K562 (cell line): ENCODE results near the gene PBX1. TPM values are rescaled to one million over a fixed set of nuclear protein-coding genes. Genes with fewer than 3 reads are reported as not detected.

ENCODE experiments used
- ARID2 ChIP-seq: fragments of 450-650 bp; IDR thresholded peaks from 2 replicates; pipeline ENCODE4 v1.6.1; 2017; ENCODE audit warnings: antibody characterized with exemption, mild to moderate bottlenecking
- FOXJ2 ChIP-seq: fragments of 200-800 bp; sonication (Bioruptor generic); IDR thresholded peaks from 2 replicates; pipeline ENCODE4 v1.6.1; 2016; ENCODE audit warnings: missing genetic modification characterization, missing compliant biosample characterization
- FOXK1 ChIP-seq: sonication (generic); formaldehyde crosslinking; IDR thresholded peaks from 2 replicates; pipeline ENCODE4 v1.8.0; 2022; ENCODE audit warnings: missing genetic modification reagents, mild to moderate bottlenecking, borderline replicate concordance
- GABPB1 ChIP-seq: sonication (generic); formaldehyde crosslinking; IDR thresholded peaks from 2 replicates; pipeline ENCODE4 v1.8.0; 2022; ENCODE audit warnings: mild to moderate bottlenecking, missing genetic modification reagents
- MTA1 ChIP-seq: fragments of 450-650 bp; IDR thresholded peaks from 2 replicates; pipeline ENCODE4 v1.6.1; 2017; ENCODE audit warnings: borderline replicate concordance
- PHF21A ChIP-seq: fragments of 450-650 bp; IDR thresholded peaks from 2 replicates; pipeline ENCODE4 v1.6.1; 2017; ENCODE audit warnings: low read depth, borderline replicate concordance
- PHF8 ChIP-seq: fragments of 200-600 bp; sonication (generic); IDR thresholded peaks from 2 replicates; pipeline ENCODE4 v1.6.1; 2012; ENCODE audit warnings: mixed run types, mild to moderate bottlenecking, inconsistent platforms, low read length, moderate library complexity, borderline replicate concordance
- POLR2A ChIP-seq: fragments of 450-650 bp; conservative IDR thresholded peaks from 2 replicates; pipeline ENCODE4 v1.6.1; 2016
- RBM14 ChIP-seq: fragments of 200-400 bp; formaldehyde crosslinking; IDR thresholded peaks from 2 replicates; pipeline ENCODE4 v1.6.1; 2018; ENCODE audit warnings: low read depth, mild to moderate bottlenecking, low read length, moderate library complexity, borderline replicate concordance; ENCODE audit not compliant: insufficient read depth
- SMARCC2 ChIP-seq: fragments of 450-650 bp; IDR thresholded peaks from 2 replicates; pipeline ENCODE4 v1.6.1; 2017; ENCODE audit warnings: antibody characterized with exemption, moderate library complexity, mild to moderate bottlenecking, low read depth
- SNIP1 ChIP-seq: fragments of 450-650 bp; IDR thresholded peaks from 2 replicates; pipeline ENCODE4 v1.7.1; 2017; ENCODE audit warnings: low read depth, mild to moderate bottlenecking
- SPI1 ChIP-seq: IDR thresholded peaks from 2 replicates; pipeline ENCODE4 v1.6.1; 2011; ENCODE audit warnings: low read depth, low read length, control low read depth, borderline replicate concordance
- ZNF644 ChIP-seq: fragments of 200-800 bp; sonication (Bioruptor generic); IDR thresholded peaks from 2 replicates; pipeline ENCODE4 v1.6.1; 2016; ENCODE audit warnings: low read depth, missing genetic modification characterization, missing compliant biosample characterization
- polyA plus RNA-seq, 8 experiments: library from polyadenylated mRNA; depleted of rRNA in 4 of 8; stranded (reverse) in 5 of 8; unstranded in 3 of 8; fragments of >200 nt; fragmentation: Nextera tagmentation in 2 of 8; fragmentation: Illumina TruSeq in 1 of 8; extraction: Ambion mirVana in 2 of 8; extraction: Trizol in 1 of 8; gene quantifications; 2 replicates each; pipeline versions ENCODE4 v1.2.1 to v1.2.3, GENCODE V29; 2011 to 2014; ENCODE audit warnings: inconsistent platforms in 1 of 8, missing spikeins in 1 of 8
- total RNA-seq, 7 experiments: library from RNA; depleted of rRNA in 6 of 7; stranded (reverse); fragments of >200 nt in 6 of 7; fragmentation: Illumina TruSeq in 2 of 7; extraction: Trizol in 2 of 7; gene quantifications; 2 replicates each; pipeline versions ENCODE4 v1.2.1 to v1.2.3, GENCODE V29; 2011 to 2021; ENCODE audit warnings: low replicate concordance in 1 of 7
- TF ChIP-seq, protein P1 (sequence below): fragments of 250-450 bp; sonication (Bioruptor Pico); IDR thresholded peaks from 2 replicates; pipeline ENCODE4 v1.5.0; 2020; ENCODE audit warnings: mild to moderate bottlenecking, borderline replicate concordance
- TF ChIP-seq, protein P2 (sequence below): sonication (generic); formaldehyde crosslinking; IDR thresholded peaks from 2 replicates; pipeline ENCODE4 v1.8.0; 2022; ENCODE audit warnings: mild to moderate bottlenecking, low read depth, missing genetic modification reagents
- TF ChIP-seq, protein P3 (sequence below): fragments of 450-650 bp; formaldehyde crosslinking; IDR thresholded peaks from 2 replicates; pipeline ENCODE4 v1.4.0; 2020; ENCODE audit warnings: mild to moderate bottlenecking, moderate library complexity
- TF ChIP-seq, protein P4 (sequence below): sonication (generic); formaldehyde crosslinking; IDR thresholded peaks from 2 replicates; pipeline ENCODE4 v1.8.1; 2022; ENCODE audit warnings: missing genetic modification reagents
- TF ChIP-seq, protein P5 (sequence below): fragments of 250-450 bp; sonication (Bioruptor Pico); IDR thresholded peaks from 2 replicates; pipeline ENCODE4 v1.6.1; 2021; ENCODE audit warnings: mild to moderate bottlenecking
- TF ChIP-seq, protein P6 (sequence below): sonication (generic); formaldehyde crosslinking; IDR thresholded peaks from 2 replicates; pipeline ENCODE4 v1.8.1; 2023; ENCODE audit warnings: mild to moderate bottlenecking, missing genetic modification reagents, moderate library complexity
- TF ChIP-seq, protein P7 (sequence below): sonication (generic); formaldehyde crosslinking; IDR thresholded peaks from 2 replicates; pipeline ENCODE4 v1.9.0; 2022; ENCODE audit warnings: mild to moderate bottlenecking, missing genetic modification reagents

The PBX1 gene
- total and polyA plus RNA-seq, 9 of the 15 experiments (the other 6 are each of a cell fraction or from before 2014, with no cell fraction given) = 0.03 to 0.62 (median 0.17) TPM

DNA sequence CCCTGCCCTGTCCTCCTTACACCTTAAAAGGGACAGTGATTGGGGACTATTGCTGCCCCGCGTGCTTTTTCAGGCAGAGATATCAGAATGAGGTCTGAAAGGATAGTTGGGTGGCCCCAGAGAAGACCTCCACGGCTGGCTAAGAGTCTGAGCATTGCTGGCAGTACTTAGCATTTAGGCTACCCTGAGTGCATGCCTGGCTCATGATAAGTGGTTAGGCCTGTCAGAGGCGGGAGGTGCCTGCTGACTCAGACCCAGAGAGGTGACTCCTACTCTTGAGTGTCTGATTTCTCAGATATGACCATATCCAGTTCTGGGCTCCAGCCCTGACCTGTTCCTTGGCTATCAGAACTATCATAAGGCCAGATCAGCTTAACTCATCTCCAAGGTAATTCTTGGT lies 213.7 kb downstream of the PBX1 start (continued):
- TF ChIP-seq, protein P1, sequence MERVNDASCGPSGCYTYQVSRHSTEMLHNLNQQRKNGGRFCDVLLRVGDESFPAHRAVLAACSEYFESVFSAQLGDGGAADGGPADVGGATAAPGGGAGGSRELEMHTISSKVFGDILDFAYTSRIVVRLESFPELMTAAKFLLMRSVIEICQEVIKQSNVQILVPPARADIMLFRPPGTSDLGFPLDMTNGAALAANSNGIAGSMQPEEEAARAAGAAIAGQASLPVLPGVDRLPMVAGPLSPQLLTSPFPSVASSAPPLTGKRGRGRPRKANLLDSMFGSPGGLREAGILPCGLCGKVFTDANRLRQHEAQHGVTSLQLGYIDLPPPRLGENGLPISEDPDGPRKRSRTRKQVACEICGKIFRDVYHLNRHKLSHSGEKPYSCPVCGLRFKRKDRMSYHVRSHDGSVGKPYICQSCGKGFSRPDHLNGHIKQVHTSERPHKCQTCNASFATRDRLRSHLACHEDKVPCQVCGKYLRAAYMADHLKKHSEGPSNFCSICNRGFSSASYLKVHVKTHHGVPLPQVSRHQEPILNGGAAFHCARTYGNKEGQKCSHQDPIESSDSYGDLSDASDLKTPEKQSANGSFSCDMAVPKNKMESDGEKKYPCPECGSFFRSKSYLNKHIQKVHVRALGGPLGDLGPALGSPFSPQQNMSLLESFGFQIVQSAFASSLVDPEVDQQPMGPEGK (CRISPR knock-in tag) = no peak
- TF ChIP-seq SNIP1 = no peak
- TF ChIP-seq MTA1 = no peak; the same call in 1 of the 2 replicates
- TF ChIP-seq ZNF644 (tag) = no peak
- no peak for TF ChIP-seq POLR2A
- peak; percentile 46; the same call in 1 of the 2 replicates for TF ChIP-seq GABPB1 (CRISPR knock-in tag)
- TF ChIP-seq, protein P2, sequence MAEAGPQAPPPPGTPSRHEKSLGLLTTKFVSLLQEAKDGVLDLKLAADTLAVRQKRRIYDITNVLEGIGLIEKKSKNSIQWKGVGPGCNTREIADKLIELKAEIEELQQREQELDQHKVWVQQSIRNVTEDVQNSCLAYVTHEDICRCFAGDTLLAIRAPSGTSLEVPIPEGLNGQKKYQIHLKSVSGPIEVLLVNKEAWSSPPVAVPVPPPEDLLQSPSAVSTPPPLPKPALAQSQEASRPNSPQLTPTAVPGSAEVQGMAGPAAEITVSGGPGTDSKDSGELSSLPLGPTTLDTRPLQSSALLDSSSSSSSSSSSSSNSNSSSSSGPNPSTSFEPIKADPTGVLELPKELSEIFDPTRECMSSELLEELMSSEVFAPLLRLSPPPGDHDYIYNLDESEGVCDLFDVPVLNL (CRISPR knock-in tag) = no peak
- TF ChIP-seq ARID2 = no peak
- peak; percentile 76 for TF ChIP-seq SMARCC2
- no peak for TF ChIP-seq RBM14
- TF ChIP-seq, protein P3, sequence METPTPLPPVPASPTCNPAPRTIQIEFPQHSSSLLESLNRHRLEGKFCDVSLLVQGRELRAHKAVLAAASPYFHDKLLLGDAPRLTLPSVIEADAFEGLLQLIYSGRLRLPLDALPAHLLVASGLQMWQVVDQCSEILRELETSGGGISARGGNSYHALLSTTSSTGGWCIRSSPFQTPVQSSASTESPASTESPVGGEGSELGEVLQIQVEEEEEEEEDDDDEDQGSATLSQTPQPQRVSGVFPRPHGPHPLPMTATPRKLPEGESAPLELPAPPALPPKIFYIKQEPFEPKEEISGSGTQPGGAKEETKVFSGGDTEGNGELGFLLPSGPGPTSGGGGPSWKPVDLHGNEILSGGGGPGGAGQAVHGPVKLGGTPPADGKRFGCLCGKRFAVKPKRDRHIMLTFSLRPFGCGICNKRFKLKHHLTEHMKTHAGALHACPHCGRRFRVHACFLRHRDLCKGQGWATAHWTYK = no peak
- TF ChIP-seq, protein P4, sequence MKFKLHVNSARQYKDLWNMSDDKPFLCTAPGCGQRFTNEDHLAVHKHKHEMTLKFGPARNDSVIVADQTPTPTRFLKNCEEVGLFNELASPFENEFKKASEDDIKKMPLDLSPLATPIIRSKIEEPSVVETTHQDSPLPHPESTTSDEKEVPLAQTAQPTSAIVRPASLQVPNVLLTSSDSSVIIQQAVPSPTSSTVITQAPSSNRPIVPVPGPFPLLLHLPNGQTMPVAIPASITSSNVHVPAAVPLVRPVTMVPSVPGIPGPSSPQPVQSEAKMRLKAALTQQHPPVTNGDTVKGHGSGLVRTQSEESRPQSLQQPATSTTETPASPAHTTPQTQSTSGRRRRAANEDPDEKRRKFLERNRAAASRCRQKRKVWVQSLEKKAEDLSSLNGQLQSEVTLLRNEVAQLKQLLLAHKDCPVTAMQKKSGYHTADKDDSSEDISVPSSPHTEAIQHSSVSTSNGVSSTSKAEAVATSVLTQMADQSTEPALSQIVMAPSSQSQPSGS (CRISPR knock-in tag) = no peak
- TF ChIP-seq, protein P5, sequence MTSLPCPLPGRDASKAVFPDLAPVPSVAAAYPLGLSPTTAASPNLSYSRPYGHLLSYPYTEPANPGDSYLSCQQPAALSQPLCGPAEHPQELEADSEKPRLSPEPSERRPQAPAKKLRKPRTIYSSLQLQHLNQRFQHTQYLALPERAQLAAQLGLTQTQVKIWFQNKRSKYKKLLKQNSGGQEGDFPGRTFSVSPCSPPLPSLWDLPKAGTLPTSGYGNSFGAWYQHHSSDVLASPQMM = no peak
- TF ChIP-seq, protein P6, sequence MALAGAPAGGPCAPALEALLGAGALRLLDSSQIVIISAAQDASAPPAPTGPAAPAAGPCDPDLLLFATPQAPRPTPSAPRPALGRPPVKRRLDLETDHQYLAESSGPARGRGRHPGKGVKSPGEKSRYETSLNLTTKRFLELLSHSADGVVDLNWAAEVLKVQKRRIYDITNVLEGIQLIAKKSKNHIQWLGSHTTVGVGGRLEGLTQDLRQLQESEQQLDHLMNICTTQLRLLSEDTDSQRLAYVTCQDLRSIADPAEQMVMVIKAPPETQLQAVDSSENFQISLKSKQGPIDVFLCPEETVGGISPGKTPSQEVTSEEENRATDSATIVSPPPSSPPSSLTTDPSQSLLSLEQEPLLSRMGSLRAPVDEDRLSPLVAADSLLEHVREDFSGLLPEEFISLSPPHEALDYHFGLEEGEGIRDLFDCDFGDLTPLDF = no peak
- TF ChIP-seq SPI1 = no peak
- no peak for TF ChIP-seq PHF21A
- no peak for TF ChIP-seq FOXK1 (CRISPR knock-in tag)
- TF ChIP-seq, protein P7, sequence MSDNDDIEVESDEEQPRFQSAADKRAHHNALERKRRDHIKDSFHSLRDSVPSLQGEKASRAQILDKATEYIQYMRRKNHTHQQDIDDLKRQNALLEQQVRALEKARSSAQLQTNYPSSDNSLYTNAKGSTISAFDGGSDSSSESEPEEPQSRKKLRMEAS (CRISPR knock-in tag) = 0 out of 2 replicates have a peak, but pooled peaks have one; percentile 51
- TF ChIP-seq PHF8 = no peak; the same call in 1 of the 2 replicates
- no peak for TF ChIP-seq FOXJ2 (tag)
